Loucy (cell line): ENCODE results near the gene CABCOCO1.

ENCODE experiments used
- H2AFZ ChIP-seq: fragments of 200-600 bp; sonication (generic); 2 replicates; pipeline ENCODE4 v1.6.0; 2016; ENCODE audit warnings: antibody characterized with exemption, mild to moderate bottlenecking, low read length, moderate library complexity
- H3F3A ChIP-seq: fragments of 200-600 bp; 2 replicates; pipeline ENCODE4 v1.6.0; 2016; ENCODE audit warnings: antibody characterized with exemption, low read depth, mild to moderate bottlenecking
- H3K27me3 ChIP-seq: fragments of 200-600 bp; sonication (generic); 2 replicates; pipeline ENCODE4 v1.6.1; 2014; ENCODE audit warnings: low read length, mild to moderate bottlenecking; ENCODE audit not compliant: insufficient read depth, poor library complexity, severe bottlenecking
- H3K36me3 ChIP-seq: fragments of 200-600 bp; sonication (generic); 2 replicates; pipeline ENCODE4 v1.6.1; 2016; ENCODE audit warnings: low read length; ENCODE audit not compliant: insufficient read depth
- H3K4me1 ChIP-seq: fragments of 200-600 bp; sonication (generic); 2 replicates; pipeline ENCODE4 v1.5.1; 2014; ENCODE audit warnings: low read length, mild to moderate bottlenecking; ENCODE audit not compliant: insufficient read depth, poor library complexity, severe bottlenecking
- H3K4me2 ChIP-seq: fragments of 200-600 bp; sonication (generic); 2 replicates; pipeline ENCODE4 v1.6.0; 2014; ENCODE audit warnings: antibody characterized with exemption, low read length, low read depth, mild to moderate bottlenecking; ENCODE audit not compliant: poor library complexity, severe bottlenecking
- H3K4me3 ChIP-seq: fragments of 200-600 bp; sonication (generic); 2 replicates; pipeline ENCODE4 v1.5.1; 2014; ENCODE audit warnings: low read length, mild to moderate bottlenecking, mixed read lengths; ENCODE audit not compliant: poor library complexity, severe bottlenecking
- H3K79me2 ChIP-seq: fragments of 200-600 bp; sonication (generic); 2 replicates; pipeline ENCODE4 v1.6.1; 2014; ENCODE audit warnings: low read length; ENCODE audit not compliant: insufficient read depth
- H3K9ac ChIP-seq: fragments of 200-600 bp; sonication (generic); 2 replicates; pipeline ENCODE4 v1.6.0; 2014; ENCODE audit warnings: mild to moderate bottlenecking, low read depth, low read length, moderate library complexity; ENCODE audit not compliant: poor library complexity, severe bottlenecking
- H3K9me2 ChIP-seq: fragments of 200-600 bp; sonication (generic); replicated peaks from 2 replicates; pipeline ENCODE4 v1.6.1; 2016; ENCODE audit warnings: low read depth, low read length, mixed read lengths
- H3K9me3 ChIP-seq: fragments of 200-600 bp; sonication (generic); 2 replicates; pipeline ENCODE4 v1.6.1; 2014; ENCODE audit warnings: mild to moderate bottlenecking, antibody characterized with exemption, low read length, low read depth; ENCODE audit not compliant: insufficient read depth
- H4K20me1 ChIP-seq: fragments of 200-600 bp; sonication (generic); 2 replicates; pipeline ENCODE4 v1.6.0; 2014; ENCODE audit warnings: antibody characterized with exemption, low read length, mild to moderate bottlenecking; ENCODE audit not compliant: insufficient read depth, poor library complexity, severe bottlenecking
- EZH2phosphoT487 ChIP-seq: fragments of 200-600 bp; IDR thresholded peaks from 2 replicates; pipeline ENCODE4 v1.6.1; 2018; ENCODE audit warnings: antibody characterized with exemption, mild to moderate bottlenecking, moderate library complexity, borderline replicate concordance
- TF ChIP-seq, protein P1 (sequence below): fragments of 200-600 bp; sonication (generic); conservative IDR thresholded peaks from 2 replicates; pipeline ENCODE4 v1.5.1; 2014; ENCODE audit warnings: mild to moderate bottlenecking, antibody characterized with exemption, low read length

Gene CABCOCO1

DNA sequence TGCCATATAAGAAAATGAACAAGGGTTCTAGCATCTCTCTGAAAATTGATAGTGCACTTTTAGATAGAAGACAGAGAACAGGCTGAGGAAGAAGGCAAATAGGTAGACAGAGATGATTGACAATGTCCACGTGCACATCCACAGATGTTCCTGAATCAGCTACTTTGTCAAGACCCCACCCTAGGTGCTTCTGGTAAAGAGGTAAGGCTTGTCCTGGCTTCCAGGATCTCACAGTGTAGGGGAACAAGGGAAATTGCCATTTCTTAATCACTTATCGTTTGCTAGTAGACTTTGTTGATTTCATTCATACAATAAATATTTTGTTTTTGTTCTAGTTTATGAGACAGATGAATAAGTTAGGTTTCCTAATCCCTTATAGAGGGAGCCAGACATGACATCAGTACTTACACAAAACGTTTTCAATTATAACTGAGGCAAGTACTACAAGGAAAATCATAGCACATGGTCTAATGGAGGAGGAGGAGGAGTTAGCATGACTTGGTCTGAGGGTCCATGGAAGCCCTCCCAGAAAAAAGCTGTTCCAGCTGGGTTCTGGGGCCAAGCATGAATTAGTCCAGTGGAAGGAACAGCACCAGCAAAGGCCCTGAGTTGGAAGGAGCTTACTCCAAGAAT lies 122.9 kb downstream of the CABCOCO1 start:
- H3K9me2 ChIP-seq = no peaks in the 10 kb centered on the region
- H3K4me3 ChIP-seq = no peak overlapping the region
- no peak overlapping the region for H3K9ac ChIP-seq
- H3K36me3 ChIP-seq = no peaks in the 10 kb centered on the region
- TF ChIP-seq, protein P1, sequence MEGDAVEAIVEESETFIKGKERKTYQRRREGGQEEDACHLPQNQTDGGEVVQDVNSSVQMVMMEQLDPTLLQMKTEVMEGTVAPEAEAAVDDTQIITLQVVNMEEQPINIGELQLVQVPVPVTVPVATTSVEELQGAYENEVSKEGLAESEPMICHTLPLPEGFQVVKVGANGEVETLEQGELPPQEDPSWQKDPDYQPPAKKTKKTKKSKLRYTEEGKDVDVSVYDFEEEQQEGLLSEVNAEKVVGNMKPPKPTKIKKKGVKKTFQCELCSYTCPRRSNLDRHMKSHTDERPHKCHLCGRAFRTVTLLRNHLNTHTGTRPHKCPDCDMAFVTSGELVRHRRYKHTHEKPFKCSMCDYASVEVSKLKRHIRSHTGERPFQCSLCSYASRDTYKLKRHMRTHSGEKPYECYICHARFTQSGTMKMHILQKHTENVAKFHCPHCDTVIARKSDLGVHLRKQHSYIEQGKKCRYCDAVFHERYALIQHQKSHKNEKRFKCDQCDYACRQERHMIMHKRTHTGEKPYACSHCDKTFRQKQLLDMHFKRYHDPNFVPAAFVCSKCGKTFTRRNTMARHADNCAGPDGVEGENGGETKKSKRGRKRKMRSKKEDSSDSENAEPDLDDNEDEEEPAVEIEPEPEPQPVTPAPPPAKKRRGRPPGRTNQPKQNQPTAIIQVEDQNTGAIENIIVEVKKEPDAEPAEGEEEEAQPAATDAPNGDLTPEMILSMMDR = no peak
- no peak for TF ChIP-seq EZH2phosphoT487
- H3K27me3 ChIP-seq = no peaks in the 10 kb centered on the region
- no peak overlapping the region for H3K4me2 ChIP-seq
- H3F3A ChIP-seq = 0 out of 2 replicates have a peak, but pooled peaks cover 3% of the 10 kb centered on the region
- peaks cover 43% of the 10 kb centered on the region for H3K4me1 ChIP-seq
- H4K20me1 ChIP-seq = no peaks in the 10 kb centered on the region
- H2AFZ ChIP-seq = peak overlapping the region; percentile 2; the same call in 1 of the 2 replicates
- no peaks in the 10 kb centered on the region for H3K9me3 ChIP-seq
- no peaks in the 10 kb centered on the region for H3K79me2 ChIP-seq

DNA sequence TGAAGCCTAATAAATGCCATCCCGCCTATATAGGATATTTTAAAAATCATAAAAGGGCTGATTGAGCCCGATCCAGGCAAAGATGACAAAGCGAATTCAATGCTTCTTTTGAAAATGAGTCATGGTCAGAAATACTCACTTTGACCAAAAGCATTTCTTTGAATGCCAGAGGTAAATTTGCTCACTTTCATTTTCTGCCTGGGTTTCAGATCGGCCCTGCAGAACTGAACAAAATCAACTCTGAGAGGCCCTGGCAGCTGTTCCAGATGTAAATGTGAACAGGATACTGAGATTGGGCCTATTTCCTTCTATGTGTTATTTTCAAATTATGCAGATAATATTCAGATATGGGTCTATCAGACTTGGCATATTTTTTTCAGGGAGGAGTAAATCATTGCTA lies 124.0 kb downstream of the CABCOCO1 start:
- H3K4me2 ChIP-seq = peak overlapping the region; percentile 25

DNA sequence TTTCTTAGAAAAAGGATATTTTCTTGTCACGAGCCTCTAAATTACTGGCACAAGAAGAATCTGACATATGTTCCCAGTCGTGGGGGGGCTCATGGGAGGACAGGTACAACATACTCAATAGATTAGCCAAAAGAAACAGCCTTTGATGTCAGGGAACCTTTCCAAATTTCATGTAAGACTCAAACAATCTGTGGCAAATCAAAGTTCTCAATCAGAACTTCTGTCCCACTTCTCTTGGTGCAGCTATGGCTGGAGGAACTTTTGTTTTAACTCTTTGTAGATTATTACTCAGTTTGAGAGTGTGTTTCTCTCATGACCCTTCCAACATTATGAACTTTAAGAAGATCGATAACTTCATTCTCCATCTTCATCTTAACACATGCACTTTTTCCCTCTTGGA lies 124.4 kb downstream of the CABCOCO1 start:
- no peaks in the 10 kb centered on the region for H3K27me3 ChIP-seq
- TF ChIP-seq, protein P1 = no peak
- no peak for TF ChIP-seq EZH2phosphoT487
- no peaks in the 10 kb centered on the region for H4K20me1 ChIP-seq
- 0 out of 2 replicates have a peak, but pooled peaks cover 3% of the 10 kb centered on the region for H3F3A ChIP-seq
- H3K4me3 ChIP-seq = no peak overlapping the region
- H3K4me2 ChIP-seq = peak overlapping the region; percentile 25
- no peak overlapping the region for H3K9ac ChIP-seq
- no peaks in the 10 kb centered on the region for H3K79me2 ChIP-seq
- H3K36me3 ChIP-seq = no peaks in the 10 kb centered on the region
- peaks cover 29% of the 10 kb centered on the region for H3K4me1 ChIP-seq
- no peaks in the 10 kb centered on the region for H3K9me2 ChIP-seq
- H2AFZ ChIP-seq = no peak overlapping the region
- H3K9me3 ChIP-seq = no peaks in the 10 kb centered on the region

More for the DNA sequence above, 124.0 kb downstream of the CABCOCO1 start:
- no peak overlapping the region for H2AFZ ChIP-seq
- H3K27me3 ChIP-seq = no peaks in the 10 kb centered on the region
- H3K4me1 ChIP-seq = peaks cover 31% of the 10 kb centered on the region
- no peaks in the 10 kb centered on the region for H3K9me3 ChIP-seq
- no peak overlapping the region for H3K9ac ChIP-seq
- H3K4me3 ChIP-seq = no peak overlapping the region
- no peaks in the 10 kb centered on the region for H3K36me3 ChIP-seq
- H3K79me2 ChIP-seq = no peaks in the 10 kb centered on the region
- 0 out of 2 replicates have a peak, but pooled peaks cover 3% of the 10 kb centered on the region for H3F3A ChIP-seq
- H3K9me2 ChIP-seq = no peaks in the 10 kb centered on the region
- TF ChIP-seq EZH2phosphoT487 = no peak
- TF ChIP-seq, protein P1 = no peak
- no peaks in the 10 kb centered on the region for H4K20me1 ChIP-seq
